RWPE1 (cell line): ENCODE data around the gene LAMP5.

ENCODE experiments used
- CTCF ChIA-PET: fragments of 350-600 bp; sonication (Branson Sonifier 250); formaldehyde crosslinking; extraction: SDS; loops from one replicate; lab custom pipeline; 2021; lab: Yijun Ruan, JAX
- POLR2A ChIA-PET: fragments of 400-600 bp; formaldehyde crosslinking; extraction: SDS; loops from one replicate; lab custom pipeline; 2020; ENCODE audit warnings: antibody characterized with exemption; ENCODE audit not compliant: low non-redundant PET; lab: Yijun Ruan, JAX
- DNase-seq: peaks from one replicate; pipeline ENCODE4 v3.0.0; 2012; ENCODE audit warnings: low spot score
- H3K27ac ChIP-seq: fragments of 450-650 bp; 2 replicates; pipeline ENCODE4 v1.5.1; 2017
- CTCF ChIP-seq: fragments of 450-650 bp; conservative IDR thresholded peaks from 2 replicates; pipeline ENCODE4 v1.5.1; 2017; ENCODE audit warnings: low read depth, mild to moderate bottlenecking

The LAMP5 gene

GRCh38 chr20:9506280-9506821, 8.0 kb upstream of the LAMP5 start:
- no peak overlapping the region for H3K27ac ChIP-seq
- no peak for DNase-seq
- POLR2A ChIA-PET: no interaction called here
- CTCF ChIA-PET: no interaction called here
- no peak for TF ChIP-seq CTCF

GRCh38 chr20:9506964-9507369, 7.4 kb upstream of the LAMP5 start:
- TF ChIP-seq CTCF: no peak
- POLR2A ChIA-PET: no interaction called here
- DNase-seq: no peak
- no peak overlapping the region for H3K27ac ChIP-seq
- CTCF ChIA-PET: no interaction called here

GRCh38 chr20:9507544-9508239, 6.7 kb upstream of the LAMP5 start:
- H3K27ac ChIP-seq: no peak overlapping the region
- no peak for TF ChIP-seq CTCF
- ChIA-PET POLR2A (no interaction called here), CTCF (no interaction called here)
- no peak for DNase-seq

GRCh38 chr20:9508240-9508661, 6.1 kb upstream of the LAMP5 start:
- H3K27ac ChIP-seq: no peak overlapping the region

GRCh38 chr20:9508696-9509178, 5.7 kb upstream of the LAMP5 start:
- H3K27ac ChIP-seq: no peak overlapping the region
- POLR2A ChIA-PET: no interaction called here
- CTCF ChIA-PET: no interaction called here
- no peak for TF ChIP-seq CTCF
- DNase-seq: no peak

More at GRCh38 chr20:9508240-9508661, 6.1 kb upstream of the LAMP5 start:
- POLR2A ChIA-PET: no interaction called here
- DNase-seq: no peak
- no peak for TF ChIP-seq CTCF
- CTCF ChIA-PET: no interaction called here

- no peak overlapping the region for H3K27ac ChIP-seq
- no peak for DNase-seq
- TF ChIP-seq CTCF: no peak
- ChIA-PET POLR2A (no interaction called here), CTCF (interaction anchor here (0.7 kb wide), 1 partner anchor 1523 kb away, joined by 3 read pairs; no protein-coding TSS in a partner anchor)
These were observed 5.1 kb upstream of the LAMP5 start for GRCh38 chr20:9509246-9509645.
